Measurements from ENCODE around the gene B3GNT7. TPM values are rescaled to one million over a fixed set of nuclear protein-coding genes. Genes with fewer than 3 reads are reported as not detected.

B3GNT7 gene
- total RNA-seq: 9.0 TPM

GRCh38 chr2:231395188-231396057, at the start of gene B3GNT7:
B3GNT7 (plus strand) TSS chr2:231395710; CDS start chr2:231395804, 94 bp downstream.

Small RNAs within 50 kb of the gene (small RNA-seq; reads per million reads assigned to genes)
- not detected for gene MIR4777

Other genes starting within 250 kb of the B3GNT7 start
- 23.8 TPM for gene ARMC9, start 197.1 kb upstream of the B3GNT7 start, total RNA-seq
- gene NCL, start 68.8 kb downstream of the B3GNT7 start, total RNA-seq: 137 TPM
- 1.2 TPM for gene NMUR1, start 134.7 kb downstream of the B3GNT7 start, total RNA-seq
- not detected for gene TEX44, start 197.2 kb downstream of the B3GNT7 start, total RNA-seq

All from diencephalon (tissue), 1 donor.